Adrenal gland (tissue), 5 donors: Measurements from ENCODE around the gene PGAP2.
"Not testable (repeated sequence)": the region's sequence is repeated elsewhere in the genome, so short reads cannot be mapped to it uniquely, and the experiment has no call there.

Experiments
- POLR2A ChIP-seq, 2 donors: fragments of 450-650 bp; IDR thresholded peaks; one replicate each; pipeline ENCODE4 v1.6.1; 2017; ENCODE audit warnings: antibody characterized with exemption in 2 of 2, mild to moderate bottlenecking in 2 of 2, moderate library complexity in 1 of 2
- TF ChIP-seq, protein P1 (sequence below), 6 experiments: fragments of 450-650 bp in 4 of 6; fragments of 200-600 bp in 2 of 6; sonication (generic) in 1 of 6; IDR thresholded peaks; 1 replicate in 5 of 6; 2 replicates in 1 of 6; pipeline versions ENCODE4 v1.5.1 to v1.8.0; 2016 to 2021; ENCODE audit warnings: antibody characterized with exemption in 6 of 6, mild to moderate bottlenecking in 2 of 6, moderate library complexity in 1 of 6
- donor health status: DM: no; HTN: no; CAD: no.

DNA sequence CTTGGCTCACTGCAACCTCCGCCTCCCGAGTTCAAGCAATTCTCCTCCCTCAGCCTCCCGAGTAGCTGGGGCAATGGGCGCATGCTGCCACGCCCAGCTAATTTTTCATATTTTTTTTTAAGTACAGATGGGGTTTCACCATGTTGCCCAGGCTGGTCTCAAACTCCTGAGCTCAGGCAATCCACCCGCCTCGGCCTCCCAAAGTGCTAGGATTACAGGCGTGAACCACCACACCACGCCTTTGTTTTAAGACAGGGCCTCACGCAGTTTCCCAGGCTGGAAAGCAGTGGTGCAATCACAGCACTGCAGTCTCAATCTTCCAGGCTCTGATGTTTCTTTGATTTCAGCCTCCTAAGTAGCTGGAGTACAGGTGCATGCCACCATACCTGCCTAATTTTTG is 14.0 kb upstream of the PGAP2 start:
- TF ChIP-seq, protein P1, sequence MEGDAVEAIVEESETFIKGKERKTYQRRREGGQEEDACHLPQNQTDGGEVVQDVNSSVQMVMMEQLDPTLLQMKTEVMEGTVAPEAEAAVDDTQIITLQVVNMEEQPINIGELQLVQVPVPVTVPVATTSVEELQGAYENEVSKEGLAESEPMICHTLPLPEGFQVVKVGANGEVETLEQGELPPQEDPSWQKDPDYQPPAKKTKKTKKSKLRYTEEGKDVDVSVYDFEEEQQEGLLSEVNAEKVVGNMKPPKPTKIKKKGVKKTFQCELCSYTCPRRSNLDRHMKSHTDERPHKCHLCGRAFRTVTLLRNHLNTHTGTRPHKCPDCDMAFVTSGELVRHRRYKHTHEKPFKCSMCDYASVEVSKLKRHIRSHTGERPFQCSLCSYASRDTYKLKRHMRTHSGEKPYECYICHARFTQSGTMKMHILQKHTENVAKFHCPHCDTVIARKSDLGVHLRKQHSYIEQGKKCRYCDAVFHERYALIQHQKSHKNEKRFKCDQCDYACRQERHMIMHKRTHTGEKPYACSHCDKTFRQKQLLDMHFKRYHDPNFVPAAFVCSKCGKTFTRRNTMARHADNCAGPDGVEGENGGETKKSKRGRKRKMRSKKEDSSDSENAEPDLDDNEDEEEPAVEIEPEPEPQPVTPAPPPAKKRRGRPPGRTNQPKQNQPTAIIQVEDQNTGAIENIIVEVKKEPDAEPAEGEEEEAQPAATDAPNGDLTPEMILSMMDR (IDR thresholded peaks at IDR 0.05), result not testable (repeated sequence)
- not testable (repeated sequence) for TF ChIP-seq POLR2A (IDR thresholded peaks at IDR 0.05)
